WTC11 (cell line): ENCODE results near the gene STIP1. TPM values are rescaled to one million over a fixed set of nuclear protein-coding genes. Genes with fewer than 3 reads are reported as not detected.

Source experiments
- ATAC-seq: fragments of 200-7000 bp; cut with Tn5 transposase; 2 replicates; pipeline ENCODE4 v1.10.0; 2021; ENCODE audit warnings: mild to moderate bottlenecking, moderate library complexity
- CTCF ChIA-PET: fragments of 300-600 bp; sonication (Branson Sonifier 250); formaldehyde crosslinking; loops from one replicate; lab custom pipeline; 2021; ENCODE audit warnings: antibody characterized with exemption; lab: Charles Lee
- POLR2A ChIA-PET: fragments of 350-600 bp; sonication (Branson Sonifier 250); formaldehyde crosslinking; loops from one replicate; lab custom pipeline; 2021; ENCODE audit warnings: antibody characterized with exemption; lab: Charles Lee
- DNase-seq: peaks from one replicate; pipeline ENCODE4 v3.0.0; 2021; ENCODE audit warnings: low spot score
- H3K27ac Mint-ChIP-seq: 2 replicates; pipeline ENCODE4 v1.8.0; 2021; ENCODE audit warnings: mixed read lengths
- H3K27me3 Mint-ChIP-seq: 2 replicates; pipeline ENCODE4 v1.8.0; 2021; ENCODE audit warnings: low read depth, mild to moderate bottlenecking, moderate library complexity, mixed read lengths
- H3K36me3 Mint-ChIP-seq: 2 replicates; pipeline ENCODE4 v1.8.0; 2021; ENCODE audit warnings: mixed read lengths
- H3K4me1 Mint-ChIP-seq: 2 replicates; pipeline ENCODE4 v1.8.0; 2022; ENCODE audit warnings: mixed read lengths
- H3K4me3 Mint-ChIP-seq: 2 replicates; pipeline ENCODE4 v1.8.0; 2021; ENCODE audit warnings: mild to moderate bottlenecking, moderate library complexity, mixed read lengths
- H3K9me3 Mint-ChIP-seq: 2 replicates; pipeline ENCODE4 v1.8.0; 2021; ENCODE audit warnings: mixed read lengths
- ETV6 ChIP-seq: sonication (generic); formaldehyde crosslinking; IDR thresholded peaks from 2 replicates; pipeline ENCODE4 v1.8.1; 2022; ENCODE audit warnings: mild to moderate bottlenecking, missing genetic modification reagents
- JAZF1 ChIP-seq: fragments of 250-450 bp; sonication (Bioruptor Pico); IDR thresholded peaks from 2 replicates; pipeline ENCODE4 v1.9.0; 2021; ENCODE audit warnings: moderate library complexity, mild to moderate bottlenecking, inconsistent platforms
- OVOL2 ChIP-seq: fragments of 250-450 bp; sonication (Bioruptor Pico); IDR thresholded peaks from 2 replicates; pipeline ENCODE4 v1.9.0; 2021; ENCODE audit warnings: mild to moderate bottlenecking, borderline replicate concordance
- RORB ChIP-seq: fragments of 250-450 bp; sonication (Bioruptor Pico); IDR thresholded peaks from 2 replicates; pipeline ENCODE4 v1.9.0; 2021; ENCODE audit warnings: mild to moderate bottlenecking
- TP53 ChIP-seq: sonication (generic); formaldehyde crosslinking; IDR thresholded peaks from 2 replicates; pipeline ENCODE4 v1.8.1; 2023; ENCODE audit warnings: mild to moderate bottlenecking, missing genetic modification reagents
- ZBTB43 ChIP-seq: sonication (generic); formaldehyde crosslinking; IDR thresholded peaks from 2 replicates; pipeline ENCODE4 v1.8.1; 2023; ENCODE audit warnings: mild to moderate bottlenecking, missing genetic modification reagents
- ZNF121 ChIP-seq: sonication (generic); formaldehyde crosslinking; IDR thresholded peaks from 2 replicates; pipeline ENCODE4 v1.8.0; 2023; ENCODE audit warnings: missing genetic modification reagents
- ZNF281 ChIP-seq: sonication (generic); formaldehyde crosslinking; IDR thresholded peaks from 2 replicates; pipeline ENCODE4 v1.8.0; 2023; ENCODE audit warnings: mild to moderate bottlenecking, missing genetic modification reagents
- ZNF317 ChIP-seq: sonication (generic); formaldehyde crosslinking; IDR thresholded peaks from 2 replicates; pipeline ENCODE4 v1.8.1; 2023; ENCODE audit warnings: low read depth, mild to moderate bottlenecking, moderate library complexity, missing genetic modification reagents, borderline replicate concordance
- ZNF416 ChIP-seq: fragments of 250-450 bp; sonication (Bioruptor Pico); IDR thresholded peaks from 2 replicates; pipeline ENCODE4 v1.9.0; 2021; ENCODE audit warnings: mild to moderate bottlenecking, inconsistent platforms
- ZNF423 ChIP-seq: fragments of 250-450 bp; sonication (Bioruptor Pico); IDR thresholded peaks from 2 replicates; pipeline ENCODE4 v2.1.2; 2022; ENCODE audit warnings: mild to moderate bottlenecking, moderate library complexity
- total RNA-seq: library from RNA; stranded (reverse); gene quantifications from 3 replicates; pipeline ENCODE4 v1.2.3, GENCODE V29; 2021
- TF ChIP-seq, protein P1 (sequence below): sonication (generic); formaldehyde crosslinking; IDR thresholded peaks from 2 replicates; pipeline ENCODE4 v1.8.1; 2023; ENCODE audit warnings: mild to moderate bottlenecking, moderate library complexity, missing genetic modification reagents

Gene STIP1
- total RNA-seq, 1 experiment from 2014 or later, result 296 TPM

DNA sequence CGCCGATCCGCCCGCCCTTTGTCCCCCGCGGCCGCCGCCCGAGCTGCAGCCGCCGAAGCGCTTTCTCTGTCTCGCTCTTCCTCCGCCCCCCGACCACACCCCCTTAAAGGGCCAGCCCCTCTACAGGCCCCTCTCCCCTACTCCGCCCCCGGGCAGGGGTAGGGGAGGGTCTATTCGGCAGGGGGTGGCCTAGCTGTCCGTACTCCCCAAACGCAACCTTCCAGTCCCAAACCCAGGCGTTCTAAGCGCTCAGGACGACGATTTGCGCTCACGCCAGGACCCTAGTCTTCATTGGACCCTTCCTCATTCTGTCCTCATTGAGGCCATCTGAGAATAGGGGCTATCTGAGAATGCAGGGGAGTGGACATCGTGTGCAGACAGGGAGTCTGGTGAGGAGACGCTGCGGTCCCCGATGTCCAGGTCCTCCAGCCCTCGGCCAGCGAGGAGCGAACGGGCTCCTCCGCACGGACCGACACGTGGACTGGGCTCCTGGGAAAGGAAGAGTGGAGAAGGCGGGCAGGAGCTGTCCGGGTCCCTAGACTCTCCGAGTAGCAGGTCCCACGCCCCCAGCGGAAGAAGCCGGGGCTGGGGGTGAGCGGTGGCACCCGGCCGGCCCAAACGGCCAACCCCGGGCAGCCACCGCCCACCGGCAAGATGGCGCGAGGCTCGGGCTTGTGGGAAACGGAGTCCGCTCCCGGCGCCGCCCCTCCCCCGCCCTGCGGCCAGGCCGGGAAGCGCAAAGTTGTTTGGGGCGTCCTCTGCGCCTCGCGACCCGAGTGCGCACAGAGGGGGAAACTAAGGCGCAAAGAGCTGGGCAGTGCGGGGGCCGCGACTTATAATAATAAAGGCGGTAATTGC, 61.1 kb downstream of the STIP1 start, which contains the start of gene PPP1R14B (continued):
- TF ChIP-seq ZNF281 (peak; percentile 69; the same call in 1 of the 2 replicates), TP53 (CRISPR knock-in tag) (0 out of 2 replicates have a peak, but pooled peaks have one; percentile 42), RORB (CRISPR knock-in tag) (no peak)

- POLR2A ChIA-PET, result interaction anchor here (1.0 to 1.5 kb wide), 5 partner anchors 20 to 329 kb away, joined by 3 to 6 read pairs (median 4); partner anchors contain the start of genes NUDT22 and TRPT1
- H3K4me3 Mint-ChIP-seq, result peak overlapping the region; percentile 88
- DNase-seq (no peak), ATAC-seq (no peak)
- H3K4me1 Mint-ChIP-seq, result peaks cover 44% of the 10 kb centered on the region
- H3K36me3 Mint-ChIP-seq, result peaks cover 8% of the 10 kb centered on the region
- no peak for TF ChIP-seq OVOL2
- no peak for TF ChIP-seq ZNF423
- TF ChIP-seq ZBTB43 (CRISPR knock-in tag), result no peak
- TF ChIP-seq, protein P1, sequence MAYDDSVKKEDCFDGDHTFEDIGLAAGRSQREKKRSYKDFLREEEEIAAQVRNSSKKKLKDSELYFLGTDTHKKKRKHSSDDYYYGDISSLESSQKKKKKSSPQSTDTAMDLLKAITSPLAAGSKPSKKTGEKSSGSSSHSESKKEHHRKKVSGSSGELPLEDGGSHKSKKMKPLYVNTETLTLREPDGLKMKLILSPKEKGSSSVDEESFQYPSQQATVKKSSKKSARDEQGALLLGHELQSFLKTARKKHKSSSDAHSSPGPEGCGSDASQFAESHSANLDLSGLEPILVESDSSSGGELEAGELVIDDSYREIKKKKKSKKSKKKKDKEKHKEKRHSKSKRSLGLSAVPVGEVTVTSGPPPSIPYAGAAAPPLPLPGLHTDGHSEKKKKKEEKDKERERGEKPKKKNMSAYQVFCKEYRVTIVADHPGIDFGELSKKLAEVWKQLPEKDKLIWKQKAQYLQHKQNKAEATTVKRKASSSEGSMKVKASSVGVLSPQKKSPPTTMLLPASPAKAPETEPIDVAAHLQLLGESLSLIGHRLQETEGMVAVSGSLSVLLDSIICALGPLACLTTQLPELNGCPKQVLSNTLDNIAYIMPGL, result 0 out of 2 replicates have a peak, but pooled peaks have one; percentile 18
- no peak; the same call in 1 of the 2 replicates for TF ChIP-seq ZNF416 (CRISPR knock-in tag)
- TF ChIP-seq, all 79 proteins: peak for 1
- Mint-ChIP-seq H3K27ac (peak overlapping the region; percentile 93), H3K9me3 (no peaks in the 10 kb centered on the region), H3K27me3 (no peaks in the 10 kb centered on the region)
- CTCF ChIA-PET, result interaction anchor here (0.8 to 5.3 kb wide), 11 partner anchors 13 to 457 kb away, joined by 3 to 75 read pairs (median 7); partner anchors contain the start of genes CATSPERZ, ESRRA, FERMT3 and STIP1
Observed at GRCh38 chr11:64247729-64248531, 62.0 kb downstream of the STIP1 start.

DNA sequence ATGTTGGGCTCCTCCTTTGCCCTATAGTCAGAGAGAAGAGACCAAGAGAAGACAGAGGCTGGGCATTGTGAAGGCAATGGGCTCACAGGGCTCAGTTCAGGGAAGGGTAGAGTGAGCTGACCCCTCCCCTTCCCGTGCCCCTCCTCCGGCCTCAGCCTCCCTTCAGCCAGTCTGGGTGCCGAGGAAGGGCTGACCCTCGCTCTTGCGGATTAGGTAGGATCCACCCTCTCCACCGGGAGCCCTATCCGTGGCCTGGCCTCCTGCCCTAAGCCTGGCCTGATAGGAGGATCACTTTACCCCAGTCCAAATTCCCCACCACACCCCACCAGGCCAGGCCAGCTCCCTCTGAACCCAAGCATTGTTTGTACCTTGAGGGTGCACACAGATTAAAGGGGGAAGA, 62.6 kb downstream of the STIP1 start:
- no peak for TF ChIP-seq ZNF317 (CRISPR knock-in tag)
- no peak for TF ChIP-seq JAZF1
- 0 out of 2 replicates have a peak, but pooled peaks have one; percentile 27 for TF ChIP-seq ETV6 (CRISPR knock-in tag)
- TF ChIP-seq ZNF121 (CRISPR knock-in tag), result 0 out of 2 replicates have a peak, but pooled peaks have one; percentile 43
- DNase-seq (peak; percentile 62), ATAC-seq (peak; percentile 35)
- Mint-ChIP-seq H3K36me3 (peaks cover 4% of the 10 kb centered on the region; the same call in 1 of the 2 replicates), H3K27ac (peak overlapping the region; percentile 97), H3K4me3 (peak overlapping the region; percentile 88), H3K9me3 (no peaks in the 10 kb centered on the region), H3K4me1 (peaks cover 45% of the 10 kb centered on the region), H3K27me3 (no peaks in the 10 kb centered on the region)
- ChIA-PET CTCF (interaction anchor here (0.5 to 5.3 kb wide), 12 partner anchors 13 to 456 kb away, joined by 3 to 75 read pairs (median 6); partner anchors contain the start of genes CATSPERZ, FERMT3, STIP1 and VEGFB), POLR2A (interaction anchor here (0.6 to 1.0 kb wide), 3 partner anchors 19 to 259 kb away, joined by 4 to 7 read pairs (median 6); no protein-coding TSS in a partner anchor)
